Heart left ventricle (tissue), 16 donors: Measurements from ENCODE around the gene BTBD19. TPM values are rescaled to one million over a fixed set of nuclear protein-coding genes. Genes with fewer than 3 reads are reported as not detected.

Experiments used
- ATAC-seq, 4 donors: fragments of 200-7000 bp; cut with Tn5 transposase; one replicate each; pipeline ENCODE4 v1.9.1; 2020 to 2022; ENCODE audit warnings: moderate library complexity in 4 of 4, mild to moderate bottlenecking in 3 of 4, moderate number of reproducible peaks in 1 of 4
- DNase-seq, 5 donors: peaks; one replicate each; pipeline ENCODE4 v3.0.0-alpha.2; 2020
- H3K27ac ChIP-seq, 12 donors: fragments of 200-600 bp; sonication (generic) in 4 of 12; one replicate each; pipeline versions ENCODE4 v1.5.0 to v1.8.0; 2016 to 2022; ENCODE audit warnings: mild to moderate bottlenecking in 2 of 12
- H3K27me3 ChIP-seq, 9 donors: fragments of 200-600 bp; sonication (generic) in 2 of 9; one replicate each; pipeline versions ENCODE4 v1.5.1 to v1.8.0; 2016 to 2022; ENCODE audit warnings: mild to moderate bottlenecking in 3 of 9
- H3K36me3 ChIP-seq, 9 donors: fragments of 200-600 bp; sonication (generic) in 2 of 9; one replicate each; pipeline versions ENCODE4 v1.5.0 to v1.8.0; 2018 to 2022; ENCODE audit warnings: mild to moderate bottlenecking in 2 of 9
- H3K4me1 ChIP-seq, 12 donors: fragments of 200-600 bp; sonication (generic) in 4 of 12; one replicate each; pipeline versions ENCODE4 v1.5.0 to v1.8.0; 2016 to 2022; ENCODE audit warnings: mild to moderate bottlenecking in 3 of 12
- H3K4me3 ChIP-seq, 12 donors: fragments of 200-600 bp; sonication (generic) in 4 of 12; one replicate each; pipeline versions ENCODE4 v1.5.0 to v1.8.0; 2017 to 2022; ENCODE audit warnings: mild to moderate bottlenecking in 9 of 12, moderate library complexity in 4 of 12
- H3K9me3 ChIP-seq, 12 donors: fragments of 200-600 bp; sonication (generic) in 4 of 12; one replicate each; pipeline versions ENCODE4 v1.5.0 to v1.8.0; 2016 to 2022; ENCODE audit warnings: mild to moderate bottlenecking in 1 of 12
- CTCF ChIP-seq, 12 donors: fragments of 200-600 bp; sonication (generic) in 4 of 12; IDR thresholded peaks; one replicate each; pipeline versions ENCODE4 v1.5.0 to v1.8.0; 2018 to 2022; ENCODE audit warnings: antibody characterized with exemption in 12 of 12, mild to moderate bottlenecking in 5 of 12
- POLR2A ChIP-seq, 2 donors: fragments of 450-650 bp; IDR thresholded peaks; one replicate each; pipeline ENCODE4 v1.6.1; 2017; ENCODE audit warnings: antibody characterized with exemption in 2 of 2, mild to moderate bottlenecking in 2 of 2, moderate library complexity in 2 of 2
- WGBS, 4 donors: extraction: QIAGEN DNeasy Blood & Tissue Kit in 2 of 4; methylation state at CpG; one replicate each; pipeline versions ENCODE4 v1.1.5 to v1.1.7; 2013 to 2018; 5-methylcytosine and 5-hydroxymethylcytosine counted together
- intact Hi-C, 10 donors: fragments of 100-400 bp; cut with DNase I; formaldehyde crosslinking; loops; one replicate each; pipeline versions ENCODE4 v1.11.1 to v1.14.2; 2022
- polyA plus RNA-seq, 2 donors: library from polyadenylated mRNA; stranded (reverse); fragments of 200-250 nt; gene quantifications; one replicate each; pipeline ENCODE4 v1.2.3, GENCODE V29; 2013
- total RNA-seq, 9 donors: library from RNA; depleted of rRNA in 2 of 9; stranded (reverse); fragments of >200 nt in 2 of 9; fragmentation: NEBNext Ultra II Directional in 3 of 9; extraction: Animal tissue kit (Norgen Biotek cat#: 25700) in 3 of 9; gene quantifications; one replicate each; pipeline versions ENCODE4 v1.1.0 to v1.2.4, GENCODE V29; 2016 to 2023
- donor health status: ischemic (EF 13 %, LVEDD 7.1; RV severe dilation, severe dysfunction).
- donor health status: healthy with polysubstance abuse.
- donor health status: DM: no; HTN: yes; CAD: no.
- donor health status: DM: no; HTN: no; CAD: no.
- donor health status: ischemic (EF 25% LVEDD 6.9; RV normal size, moderate dysfunction).
- donor health status: ischemic (EF 25% LVEDD 5.7; RV mildly dilated, moderate dysfunction).
- donor health status: healthy.
- donor health status: DM: yes; HTN: yes; CAD: no.
- donor health status: ischemic (EF 35%, LVEDD 5.7; RV mildly dilated, moderate dysfunction).
- donor health status: nonischemic (EF 11% LVEDD 7.7; RV severe dilation, severe dysfunction).
- donor health status: DM: yes; HTN: yes; CAD: no.
- donor health status: PGD.
- donor health status: ischemic (EF 29% LVEDD 5.4; RV normal size, mild dysfunction).
- donor health status: nonischemic (EF 23%, LVEDD 6.1; RV moderate dilation, normal function).

Gene BTBD19
- total and polyA plus RNA-seq, 11 donors: 0.56 to 7.4 (median 2.8) TPM

- Histone ChIP-seq H3K4me1 (peaks cover 0 to 13% (median 7%) of the 10 kb centered on the region in 12 donors), H3K27ac (no peak overlapping the region), H3K9me3 (no peaks in the 10 kb centered on the region), H3K4me3 (no peak overlapping the region), H3K36me3 (peaks cover 0 to 48% (median 18%) of the 10 kb centered on the region in 9 donors), H3K27me3 (no peaks in the 10 kb centered on the region)
- ATAC-seq (no peak), DNase-seq (no peak)
- intact Hi-C loops: no loop called here
- TF ChIP-seq CTCF (IDR thresholded peaks at IDR 0.05): no peak
- TF ChIP-seq POLR2A (IDR thresholded peaks at IDR 0.05): no peak
- WGBS, 4 donors: 93 to 98% (median 96%) methylated on average over 6 of the region's 6 CpGs
These were observed 44.9 kb downstream of the BTBD19 start for GRCh38 chr1:44853201-44853600.

GRCh38 chr1:44854970-44855369 lies 46.6 kb downstream of the BTBD19 start:
- no peaks in the 10 kb centered on the region for H3K27me3 ChIP-seq
- ATAC-seq: no peak
- H3K27ac ChIP-seq: no peak overlapping the region
- peaks cover 0 to 43% (median 18%) of the 10 kb centered on the region in 9 donors for H3K36me3 ChIP-seq
- intact Hi-C loops: no loop called here
- no peak overlapping the region for H3K4me3 ChIP-seq
- no peaks in the 10 kb centered on the region for H3K9me3 ChIP-seq
- DNase-seq: no peak
- H3K4me1 ChIP-seq: peaks cover 0 to 1% (median 0%) of the 10 kb centered on the region in 12 donors
- TF ChIP-seq POLR2A (IDR thresholded peaks at IDR 0.05): no peak
- no peak for TF ChIP-seq CTCF (IDR thresholded peaks at IDR 0.05)
- WGBS, 4 donors: 81 to 95% (median 88%) methylated on average over 1 of the region's 1 CpG

- DNase-seq (no peak), ATAC-seq (no peak)
- TF ChIP-seq CTCF (IDR thresholded peaks at IDR 0.05) (no peak), POLR2A (IDR thresholded peaks at IDR 0.05) (no peak)
- H3K4me1 ChIP-seq: peaks cover 0 to 9% (median under 1%) of the 10 kb centered on the region in 12 donors
- H3K9me3 ChIP-seq: no peaks in the 10 kb centered on the region
- intact Hi-C loops: no loop called here
- no peak overlapping the region for H3K27ac ChIP-seq
- 78 to 86% (median 83%) methylated on average over 7 of the region's 7 CpGs for WGBS, 4 donors
- peaks cover 0 to 38% (median 15%) of the 10 kb centered on the region in 9 donors for H3K36me3 ChIP-seq
- H3K27me3 ChIP-seq: no peaks in the 10 kb centered on the region
- no peak overlapping the region for H3K4me3 ChIP-seq
These were observed 47.4 kb downstream of the BTBD19 start for GRCh38 chr1:44855742-44856141.

- Histone ChIP-seq H3K36me3 (peaks cover 0 to 40% (median 12%) of the 10 kb centered on the region in 9 donors), H3K27ac (no peak overlapping the region), H3K4me1 (peaks cover 0 to 24% (median 11%) of the 10 kb centered on the region in 12 donors), H3K4me3 (no peak overlapping the region), H3K9me3 (no peaks in the 10 kb centered on the region), H3K27me3 (no peaks in the 10 kb centered on the region)
- intact Hi-C loops: no loop called here
- WGBS, 4 donors: 90 to 98% (median 96%) methylated on average over 7 of the region's 7 CpGs
- DNase-seq (no peak), ATAC-seq (no peak)
- TF ChIP-seq POLR2A (IDR thresholded peaks at IDR 0.05): no peak
- TF ChIP-seq CTCF (IDR thresholded peaks at IDR 0.05): no peak
These were observed 49.1 kb downstream of the BTBD19 start for GRCh38 chr1:44857446-44857845.
